HG02759 (cell line): Measurements from ENCODE around the gene UCK1.

Experiments
- ATAC-seq: cut with Tn5 transposase; IDR thresholded peaks from one replicate; pipeline ENCODE4 v1.9.1; 2021; ENCODE audit warnings: mild to moderate bottlenecking, moderate library complexity; ENCODE audit not compliant: unreplicated experiment

UCK1 gene

DNA sequence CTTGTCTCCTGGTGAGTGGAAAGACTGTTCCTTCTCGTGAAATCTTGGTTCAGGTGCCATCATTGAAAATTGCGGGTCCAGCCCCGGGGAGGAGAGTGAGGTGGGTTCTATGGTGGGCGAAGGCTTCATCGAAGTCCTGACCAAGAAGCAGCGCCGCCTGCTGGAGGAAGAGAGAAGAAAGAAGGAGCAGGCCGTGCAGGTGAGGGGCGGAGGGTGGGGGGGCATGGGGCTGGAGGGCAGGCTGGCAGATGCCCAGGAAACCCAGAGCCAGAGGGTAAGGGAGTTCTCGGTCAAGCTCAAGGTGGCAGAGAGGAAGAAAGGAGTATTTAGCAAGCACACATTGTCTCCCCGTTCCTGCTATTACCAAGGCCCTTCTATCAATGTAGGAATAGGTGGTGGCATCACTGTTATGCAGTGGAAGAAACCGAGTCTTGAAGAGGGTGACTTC lies 52.6 kb downstream of the UCK1 start:
- no peak for ATAC-seq

DNA sequence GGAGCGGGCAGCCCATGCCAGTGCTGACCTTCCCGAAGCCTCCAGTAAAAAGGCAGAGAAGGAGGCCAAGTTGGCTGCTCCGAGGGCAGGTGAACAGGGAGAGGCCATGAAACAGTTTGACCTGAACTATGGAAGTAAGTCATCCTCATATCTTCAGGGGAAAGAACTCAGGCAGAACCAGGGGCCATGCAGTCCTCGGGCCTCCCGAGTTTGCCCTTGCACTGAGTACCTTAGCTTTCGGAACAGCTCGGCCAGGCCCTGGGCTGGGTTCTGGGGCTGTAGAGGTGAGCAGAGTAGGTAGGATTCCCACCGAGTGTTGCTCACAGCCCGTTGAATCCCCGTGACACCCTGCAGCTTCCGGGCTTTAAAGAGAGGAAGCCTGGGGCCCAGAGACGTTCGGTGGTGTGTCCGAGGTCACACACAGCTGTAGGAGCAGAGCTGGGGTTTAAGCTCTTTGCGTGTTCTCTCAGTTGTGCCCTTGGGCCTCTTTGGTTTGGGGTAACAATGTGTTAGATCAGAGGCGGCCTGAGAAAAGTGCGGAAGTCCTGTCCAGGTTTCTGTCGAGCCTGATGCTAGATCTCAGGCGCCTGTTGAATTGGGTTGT lies 53.1 kb downstream of the UCK1 start:
- ATAC-seq, result no peak

DNA sequence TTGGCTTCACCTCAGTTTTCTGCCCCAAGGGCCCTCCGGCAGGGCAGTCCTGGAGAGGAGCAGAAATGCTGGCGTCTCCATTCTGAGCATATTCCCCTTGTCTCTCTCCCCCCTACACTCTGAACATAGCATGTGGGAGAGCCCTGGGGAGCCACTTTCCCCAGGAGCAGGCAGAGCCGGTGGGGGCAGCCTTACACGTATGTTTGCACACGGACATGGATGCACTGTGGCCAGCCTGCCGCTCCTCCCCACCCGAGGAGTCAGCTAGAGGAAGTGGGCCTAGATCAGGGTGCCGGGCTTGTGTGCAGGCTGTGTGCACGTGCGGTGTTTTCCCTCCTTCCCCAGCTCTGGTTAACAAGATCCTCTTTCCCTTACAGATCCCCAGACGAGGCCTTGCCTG lies 53.7 kb downstream of the UCK1 start:
- ATAC-seq, result no peak

DNA sequence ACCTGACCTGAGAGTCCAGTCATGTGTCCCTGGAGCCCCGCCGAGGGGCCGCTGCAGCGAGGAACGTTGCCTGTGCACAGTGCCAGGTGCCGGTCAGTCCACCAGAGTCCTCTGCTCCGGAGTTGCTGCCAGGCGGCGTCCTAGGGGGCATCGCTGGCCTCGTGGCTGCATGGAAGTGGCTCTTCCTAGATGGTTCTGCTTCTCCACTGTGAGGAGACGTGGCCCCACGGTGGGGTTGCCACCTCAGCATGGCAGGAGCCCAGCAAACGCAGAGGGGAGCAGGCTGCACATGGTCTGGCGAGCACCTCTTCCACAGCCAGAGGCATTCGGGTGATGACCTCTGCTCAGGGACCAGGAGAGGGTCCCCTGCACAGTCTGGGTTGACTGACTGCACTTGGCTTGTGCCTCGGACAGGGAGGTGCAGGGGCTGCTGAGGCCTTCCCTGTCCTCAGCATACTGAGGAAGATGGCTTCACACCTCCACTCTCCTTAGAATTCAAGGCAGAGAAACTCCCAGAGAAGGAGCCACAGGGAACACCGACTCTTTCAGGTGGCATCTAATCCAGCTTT lies 54.2 kb downstream of the UCK1 start:
- ATAC-seq, result no peak

DNA sequence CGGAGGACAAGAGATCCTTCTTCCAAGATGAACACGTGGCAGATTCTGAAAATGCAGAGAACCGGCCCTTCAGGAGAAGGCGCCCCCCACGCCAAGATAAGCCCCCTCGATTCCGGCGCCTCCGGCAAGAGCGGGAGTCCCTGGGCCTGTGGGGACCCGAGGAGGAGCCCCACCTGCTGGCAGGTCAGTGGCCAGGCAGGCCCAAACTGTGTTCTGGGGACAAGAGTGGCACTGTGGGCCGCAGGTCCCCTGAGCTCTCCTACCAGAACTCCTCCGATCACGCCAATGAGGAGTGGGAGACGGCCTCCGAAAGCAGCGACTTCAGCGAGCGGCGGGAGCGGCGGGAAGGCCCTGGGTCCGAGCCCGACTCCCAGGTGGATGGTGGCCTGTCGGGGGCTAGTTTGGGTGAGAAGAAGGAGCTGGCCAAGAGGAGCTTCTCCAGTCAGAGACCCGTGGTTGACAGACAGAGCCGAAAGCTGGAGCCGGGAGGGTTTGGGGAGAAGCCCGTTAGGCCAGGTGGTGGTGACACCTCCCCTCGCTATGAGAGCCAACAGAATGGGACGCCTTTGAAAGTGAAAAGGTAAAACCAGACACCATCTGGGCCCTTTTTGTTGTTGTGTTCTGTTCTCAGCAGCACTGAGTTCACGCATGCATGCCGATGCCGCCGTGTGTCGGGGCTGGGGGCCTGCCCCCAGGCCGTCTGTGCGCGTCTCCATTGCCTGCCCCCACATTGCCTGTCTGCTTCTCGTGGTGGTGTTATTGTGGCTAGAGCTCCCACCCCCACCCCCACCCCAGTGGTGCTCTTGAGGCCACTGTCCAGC lies 54.9 kb downstream of the UCK1 start:
- no peak for ATAC-seq

DNA sequence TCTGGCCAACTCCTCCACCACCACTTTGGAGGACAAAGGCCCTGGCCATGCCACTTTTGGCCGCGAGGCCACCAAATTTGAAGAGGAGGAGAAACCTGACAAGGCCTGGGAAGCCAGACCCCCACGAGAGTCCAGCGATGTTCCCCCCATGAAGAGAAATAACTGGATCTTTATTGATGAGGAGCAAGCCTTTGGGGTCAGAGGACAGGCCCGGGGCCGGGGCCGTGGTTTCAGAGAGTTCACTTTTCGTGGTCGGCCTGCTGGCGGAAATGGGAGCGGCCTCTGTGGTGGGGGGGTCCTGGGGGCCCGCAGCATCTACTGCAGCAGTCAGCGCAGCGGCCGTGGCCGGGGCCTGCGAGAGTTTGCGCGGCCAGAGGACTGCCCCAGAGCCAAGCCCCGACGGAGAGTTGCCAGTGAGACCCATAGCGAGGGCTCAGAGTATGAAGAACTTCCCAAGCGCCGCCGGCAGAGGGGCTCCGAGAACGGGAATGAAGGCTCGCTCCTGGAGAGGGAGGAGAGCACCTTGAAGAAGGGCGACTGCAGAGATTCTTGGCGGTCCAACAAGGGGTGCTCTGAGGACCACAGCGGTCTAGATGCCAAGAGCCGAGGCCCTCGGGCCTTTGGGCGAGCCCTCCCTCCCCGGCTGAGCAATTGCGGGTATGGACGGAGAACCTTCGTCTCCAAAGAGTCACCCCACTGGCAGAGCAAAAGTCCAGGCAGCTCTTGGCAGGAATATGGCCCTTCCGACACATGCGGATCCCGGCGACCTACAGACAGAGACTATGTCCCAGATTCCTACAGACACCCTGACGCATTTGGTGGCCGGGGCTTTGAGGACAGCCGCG lies 55.7 kb downstream of the UCK1 start:
- no peak for ATAC-seq

DNA sequence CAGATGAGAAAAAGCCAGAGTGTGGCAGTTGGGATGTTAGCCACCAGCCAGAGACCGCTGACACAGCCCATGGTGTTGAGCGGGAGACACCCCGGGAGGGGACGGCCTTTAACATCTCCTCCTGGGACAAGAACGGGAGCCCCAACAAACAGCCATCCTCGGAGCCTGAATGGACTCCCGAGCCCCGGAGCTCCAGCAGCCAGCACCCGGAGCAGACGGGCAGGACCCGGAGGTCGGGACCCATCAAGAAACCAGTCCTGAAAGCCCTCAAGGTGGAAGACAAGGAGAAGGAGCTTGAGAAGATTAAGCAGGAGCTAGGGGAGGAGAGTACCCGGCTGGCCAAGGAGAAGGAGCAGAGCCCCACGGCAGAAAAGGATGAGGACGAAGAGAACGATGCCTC lies 56.4 kb downstream of the UCK1 start:
- ATAC-seq, result no peak

DNA sequence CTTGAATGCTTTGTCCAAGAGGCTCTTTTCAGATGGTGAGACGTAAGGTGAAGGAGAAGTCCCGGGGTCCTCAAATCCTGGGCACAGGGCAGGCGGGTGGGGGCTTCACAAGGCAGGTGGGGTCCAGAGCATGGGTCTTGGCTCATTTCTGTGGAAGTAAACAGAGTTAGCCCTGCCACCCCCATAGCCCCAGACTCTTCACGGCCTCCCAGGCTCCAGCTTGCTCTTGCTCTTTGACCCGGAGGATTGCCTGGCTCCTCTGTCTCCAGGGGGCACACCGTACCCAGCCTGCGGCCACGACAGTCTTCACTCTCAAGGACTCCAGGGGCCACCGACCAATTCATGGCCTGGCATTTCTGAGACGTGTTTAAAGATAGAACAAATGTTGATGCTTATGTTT lies 57.2 kb downstream of the UCK1 start:
- no peak for ATAC-seq
